Body of pancreas (tissue), 4 donors: Measurements from ENCODE around the gene COBLL1.

Source experiments
- CTCF ChIP-seq, 7 experiments: fragments of 450-650 bp in 4 of 7; fragments of 200-600 bp in 3 of 7; sonication (generic) in 3 of 7; IDR thresholded peaks; one replicate each; pipeline ENCODE4 v1.5.1; 2016 to 2019; ENCODE audit warnings: antibody characterized with exemption in 7 of 7
- POLR2A ChIP-seq, 3 donors: fragments of 450-650 bp; IDR thresholded peaks; one replicate each; pipeline ENCODE4 v1.6.1; 2016; ENCODE audit warnings: antibody characterized with exemption in 3 of 3, mild to moderate bottlenecking in 2 of 3

DNA sequence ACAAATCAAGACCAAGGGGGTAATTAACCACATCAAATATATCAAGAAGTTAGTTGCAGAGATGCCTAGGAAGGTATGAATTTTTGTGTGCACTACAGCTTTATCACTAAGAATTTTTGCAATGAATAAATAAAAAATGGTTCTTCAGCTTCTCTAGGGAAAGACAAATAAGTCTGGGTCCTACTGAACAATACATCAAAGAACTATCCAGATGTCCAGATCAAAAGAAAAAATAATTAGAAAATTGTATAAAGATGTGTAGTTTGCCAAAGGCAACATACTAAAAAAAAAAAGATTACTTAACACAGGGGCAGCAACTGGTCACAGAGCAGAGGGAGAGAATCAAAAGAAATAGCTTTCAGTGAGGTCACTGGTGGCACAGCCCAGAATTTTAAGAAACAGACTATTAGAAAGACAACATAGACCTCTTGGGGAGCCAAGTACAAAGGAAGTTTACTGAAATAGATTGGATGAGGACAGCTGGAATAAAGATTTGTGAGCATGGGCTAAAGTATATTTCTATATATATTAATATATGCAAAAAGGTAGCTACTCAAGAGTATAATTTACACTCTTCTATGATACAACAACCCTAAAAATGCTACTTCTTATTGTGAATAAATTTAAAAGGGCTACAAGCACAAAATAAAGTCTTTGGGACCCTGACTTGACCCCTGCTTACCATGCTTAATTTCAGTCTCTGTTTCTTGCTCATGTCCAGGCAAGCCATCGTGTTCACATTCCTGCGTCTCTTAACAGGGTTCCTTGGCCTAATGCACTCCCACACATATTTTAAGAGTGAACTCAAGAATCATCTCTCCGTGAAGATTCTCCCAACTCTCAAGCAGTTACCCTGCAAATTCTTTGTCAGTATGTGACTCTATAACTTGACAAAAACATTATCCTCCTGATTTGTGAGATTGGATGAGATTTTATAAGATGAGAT is 121.4 kb downstream of the COBLL1 start:
- TF ChIP-seq CTCF (IDR thresholded peaks at IDR 0.05) (no peak), POLR2A (IDR thresholded peaks at IDR 0.05) (no peak)
